K562 (cell line): ENCODE data around the gene DENND1A. TPM values are rescaled to one million over a fixed set of nuclear protein-coding genes. Genes with fewer than 3 reads are reported as not detected.

ENCODE experiments used
- ATAC-seq: fragments of 200-7000 bp; cut with Tn5 transposase; 3 replicates; pipeline ENCODE4 v1.9.1; 2020; ENCODE audit warnings: moderate library complexity
- BruUV-seq: library from RNA; stranded (reverse); fragments of 400-500 nt; replicated peaks from 2 replicates; lab custom pipeline; 2021; lab: Mats Ljungman, UMichigan
- CTCF ChIA-PET: fragments of 300-600 bp; formaldehyde crosslinking; extraction: SDS; loops from one replicate; lab custom pipeline; 2021; ENCODE audit warnings: low intra/inter-chr PET ratio; lab: Yijun Ruan, JAX
- POLR2A ChIA-PET: fragments of 300-600, 350-650 bp; sonication (Branson Sonifier 250); formaldehyde crosslinking; extraction: SDS; loops from one replicate; lab custom pipeline; 2021; ENCODE audit warnings: antibody characterized with exemption, inconsistent platforms; lab: Yijun Ruan, JAX
- DNase-seq, 4 experiments: peaks; one replicate each; pipeline versions ENCODE4 v3.0.0 to v3.0.0-alpha.2; 2011 to 2018; ENCODE audit warnings: low spot score in 3 of 4, mixed read lengths in 3 of 4; ENCODE audit errors: extremely low read depth in 1 of 4
- FAIRE-seq: peaks from 2 replicates; lab custom pipeline; 2011; peaks lifted over from hg19 to GRCh38; lab: Jason Lieb, UNC
- H2AFZ ChIP-seq: 2 replicates; pipeline ENCODE4 v1.6.0; 2011; ENCODE audit warnings: low read depth, low read length, control low read depth, inconsistent platforms
- H3K27ac ChIP-seq: fragments of 200-600 bp; 3 replicates; pipeline ENCODE4 v1.8.0; 2011; ENCODE audit warnings: low read depth, mild to moderate bottlenecking, control low read depth, inconsistent platforms, low read length, moderate library complexity, mixed read lengths; ENCODE audit errors: extremely low read depth
- H3K27me3 ChIP-seq, 2 experiments: fragments of 300-600 bp in 1 of 2; 2 replicates in 1 of 2; 3 replicates in 1 of 2; pipeline versions ENCODE4 v1.6.0 to v1.8.0; 2011; ENCODE audit warnings: inconsistent platforms in 2 of 2, low read length in 2 of 2, mild to moderate bottlenecking in 1 of 2, mixed read lengths in 1 of 2, moderate library complexity in 1 of 2; ENCODE audit not compliant: control insufficient read depth in 2 of 2, insufficient read depth in 2 of 2
- H3K36me3 ChIP-seq: fragments of 300-600 bp; 3 replicates; pipeline ENCODE4 v1.8.0; 2011; ENCODE audit warnings: mild to moderate bottlenecking, low read length, inconsistent platforms; ENCODE audit not compliant: control insufficient read depth, insufficient read depth
- H3K4me1 ChIP-seq, 2 experiments: fragments of 200-600 bp in 1 of 2; replicated peaks in 1 of 2; 2 replicates in 1 of 2; 3 replicates in 1 of 2; pipeline versions ENCODE4 v1.5.1 to v1.8.0; 2011; ENCODE audit warnings: inconsistent platforms in 2 of 2, low read length in 2 of 2, mild to moderate bottlenecking in 1 of 2, mixed read lengths in 1 of 2, moderate library complexity in 1 of 2; ENCODE audit not compliant: control insufficient read depth in 2 of 2, insufficient read depth in 2 of 2
- H3K4me2 ChIP-seq: 2 replicates; pipeline ENCODE4 v1.6.1; 2011; ENCODE audit warnings: low read length, control low read depth, inconsistent platforms, mixed read lengths; ENCODE audit not compliant: insufficient read depth
- H3K4me3 ChIP-seq: fragments of 200-600 bp; sonication (generic), shearing (Covaris generic); 2 replicates; pipeline ENCODE4 v1.5.1; 2016; ENCODE audit warnings: control low read depth, inconsistent platforms
- H3K79me2 ChIP-seq: fragments of 200-600 bp; 3 replicates; pipeline ENCODE4 v1.8.0; 2011; ENCODE audit warnings: low read length, inconsistent platforms; ENCODE audit not compliant: control insufficient read depth, insufficient read depth
- H3K9ac ChIP-seq, 2 experiments: 2 replicates each; pipeline versions ENCODE4 v1.6.0 to v1.6.1; 2011; ENCODE audit warnings: low read depth in 2 of 2, low read length in 2 of 2, control low read depth in 1 of 2, inconsistent platforms in 1 of 2, mild to moderate bottlenecking in 1 of 2, mixed read lengths in 1 of 2; ENCODE audit not compliant: insufficient read depth in 1 of 2
- H3K9me1 ChIP-seq: one replicate; pipeline ENCODE4 v1.6.0; 2011; ENCODE audit warnings: inconsistent platforms, mild to moderate bottlenecking, low read length, moderate library complexity; ENCODE audit not compliant: control insufficient read depth, insufficient read depth
- H3K9me3 ChIP-seq: replicated peaks from 2 replicates; pipeline ENCODE4 v1.5.1; 2011; ENCODE audit warnings: low read depth, low read length, inconsistent platforms; ENCODE audit not compliant: control insufficient read depth, insufficient read depth
- H4K20me1 ChIP-seq: replicated peaks from 2 replicates; pipeline ENCODE4 v1.6.1; 2011; ENCODE audit warnings: low read length, inconsistent platforms, mixed read lengths; ENCODE audit not compliant: control insufficient read depth, insufficient read depth
- PREB ChIP-seq: sonication (generic); formaldehyde crosslinking; IDR thresholded peaks from 2 replicates; pipeline ENCODE4 v1.8.1; 2023; ENCODE audit warnings: mild to moderate bottlenecking, missing genetic modification reagents
- ZNF354B ChIP-seq: fragments of 250-450 bp; sonication (Bioruptor Pico); IDR thresholded peaks from 2 replicates; pipeline ENCODE4 v1.4.0; 2020
- ZNF583 ChIP-seq: fragments of 250-450 bp; sonication (Bioruptor Pico); IDR thresholded peaks from 2 replicates; pipeline ENCODE4 v1.4.0; 2020
- WGBS: fragments of 100-300 bp; shearing (Covaris generic); methylation state at CpG from one replicate; pipeline ENCODE4 v1.1.6; 2016; ENCODE audit warnings: low coverage, mixed read lengths; ENCODE audit not compliant: insufficient coverage; ENCODE audit errors: missing lambda C conversion rate; 5-methylcytosine and 5-hydroxymethylcytosine counted together
- in situ Hi-C: fragments of 300-500 bp; cut with MboI; formaldehyde crosslinking; loops from 4 replicates; pipeline ENCODE4 v1.15.0; 2018; ENCODE audit warnings: inconsistent platforms, mixed read lengths
- intact Hi-C: fragments of 100-400 bp; cut with micrococcal nuclease; formaldehyde crosslinking; loops from 2 replicates; pipeline ENCODE4 v1.14.2; 2022
- polyA plus RNA-seq, 8 experiments: library from polyadenylated mRNA; depleted of rRNA in 4 of 8; stranded (reverse) in 5 of 8; unstranded in 3 of 8; fragments of >200 nt; fragmentation: Nextera tagmentation in 2 of 8; fragmentation: Illumina TruSeq in 1 of 8; extraction: Ambion mirVana in 2 of 8; extraction: Trizol in 1 of 8; gene quantifications; 2 replicates each; pipeline versions ENCODE4 v1.2.1 to v1.2.3, GENCODE V29; 2011 to 2014; ENCODE audit warnings: inconsistent platforms in 1 of 8, missing spikeins in 1 of 8
- total RNA-seq, 7 experiments: library from RNA; depleted of rRNA in 6 of 7; stranded (reverse); fragments of >200 nt in 6 of 7; fragmentation: Illumina TruSeq in 2 of 7; extraction: Trizol in 2 of 7; gene quantifications; 2 replicates each; pipeline versions ENCODE4 v1.2.1 to v1.2.3, GENCODE V29; 2011 to 2021; ENCODE audit warnings: low replicate concordance in 1 of 7

Gene DENND1A
- total and polyA plus RNA-seq, 9 of the 15 experiments (the other 6 are each of a cell fraction or from before 2014, with no cell fraction given): 7.6 to 29.5 (median 15.7) TPM

DNA sequence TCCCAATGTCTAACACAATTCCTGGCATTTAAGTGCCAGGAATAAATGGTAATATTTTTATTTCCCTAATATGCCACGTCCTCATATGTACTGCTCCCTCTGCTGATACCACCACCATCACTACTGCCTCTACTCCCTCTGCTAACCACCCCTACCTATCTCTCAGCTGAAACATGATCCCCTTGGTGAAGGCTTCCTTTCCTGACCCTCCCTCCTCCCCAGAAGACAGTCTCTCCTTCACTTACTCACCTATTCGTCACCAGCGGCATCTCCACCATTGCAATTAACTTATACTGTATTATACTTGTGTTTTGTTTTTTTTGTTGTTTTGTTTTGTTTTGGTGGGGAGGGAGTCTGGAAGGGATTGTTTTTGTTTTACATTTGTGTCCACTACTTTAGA lies 4.8 kb downstream of the DENND1A start (continued):
- TF ChIP-seq PREB (CRISPR knock-in tag): no peak

DNA sequence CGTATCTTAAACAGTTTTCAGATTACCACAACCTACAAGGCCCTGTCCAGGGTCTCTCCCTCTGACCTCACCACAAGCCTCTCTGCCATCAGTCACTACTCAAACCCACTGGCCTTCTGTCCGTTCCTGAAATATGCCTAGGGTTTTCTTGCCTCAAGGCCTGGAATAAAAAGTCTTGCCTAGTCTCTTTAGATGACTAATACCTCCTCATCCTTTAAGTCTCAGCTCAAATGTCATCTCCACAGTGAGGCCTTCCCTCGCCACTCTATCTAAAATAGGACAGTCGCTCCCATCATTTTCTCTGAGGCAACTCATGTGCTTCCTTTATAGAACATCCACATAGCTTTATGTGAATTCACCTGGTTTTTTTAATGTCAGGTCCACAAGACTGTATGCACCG lies 5.2 kb downstream of the DENND1A start:
- H3K4me2 ChIP-seq: no peak overlapping the region
- DNase-seq (no peak), FAIRE-seq (no peak), ATAC-seq (no peak)
- peaks cover 18% of the 10 kb centered on the region; the same call in 1 of the 2 replicates for H4K20me1 ChIP-seq
- no peak overlapping the region for H3K9ac ChIP-seq
- H3K9me3 ChIP-seq: no peaks in the 10 kb centered on the region
- ChIA-PET CTCF (no interaction called here), POLR2A (interaction anchor here (0.6 kb wide), 1 partner anchor 149 kb away, joined by 3 read pairs; no protein-coding TSS in a partner anchor)
- H3K9me1 ChIP-seq: no peaks in the 10 kb centered on the region
- no peaks in the 10 kb centered on the region for H3K27me3 ChIP-seq
- no TSS peak for BruUV-seq
- H3K79me2 ChIP-seq: peaks cover 51% of the 10 kb centered on the region
- peaks cover 13% of the 10 kb centered on the region; the same call in 2 of the 3 replicates for H3K36me3 ChIP-seq
- WGBS: 95% methylated on average over 5 of the region's 5 CpGs
- in situ Hi-C loops: no loop called here
- intact Hi-C loops: loop anchor here (10.0 kb wide), 1 partner anchor 90 kb away; no protein-coding TSS in a partner anchor
- TF ChIP-seq ZNF583 (CRISPR knock-in tag) (no peak), ZNF354B (CRISPR knock-in tag) (no peak)
- H3K4me1 ChIP-seq: peaks cover 0 to 15% of the 10 kb centered on the region in 2 experiments; a peak in 3 of 5 replicates
- H3K4me3 ChIP-seq: no peak overlapping the region
- H3K27ac ChIP-seq: no peak overlapping the region
- no peak overlapping the region for H2AFZ ChIP-seq
